Sigmoid colon (tissue), 3 donors: ENCODE results near the gene RHBDD3.

Source experiments
- POLR2A ChIP-seq, 2 donors: fragments of 450-650 bp; IDR thresholded peaks; one replicate each; pipeline ENCODE4 v1.6.1; 2016; ENCODE audit warnings: antibody characterized with exemption in 2 of 2, mild to moderate bottlenecking in 2 of 2, moderate library complexity in 2 of 2
- TF ChIP-seq, protein P1 (sequence below), 4 experiments: fragments of 450-650 bp in 3 of 4; fragments of 200-600 bp in 1 of 4; IDR thresholded peaks; one replicate each; pipeline ENCODE4 v1.5.1; 2016 to 2019; ENCODE audit warnings: antibody characterized with exemption in 4 of 4, mild to moderate bottlenecking in 3 of 4, moderate library complexity in 2 of 4

GRCh38 chr22:29310065-29310862 is 42.5 kb upstream of the RHBDD3 start:
- TF ChIP-seq, protein P1, sequence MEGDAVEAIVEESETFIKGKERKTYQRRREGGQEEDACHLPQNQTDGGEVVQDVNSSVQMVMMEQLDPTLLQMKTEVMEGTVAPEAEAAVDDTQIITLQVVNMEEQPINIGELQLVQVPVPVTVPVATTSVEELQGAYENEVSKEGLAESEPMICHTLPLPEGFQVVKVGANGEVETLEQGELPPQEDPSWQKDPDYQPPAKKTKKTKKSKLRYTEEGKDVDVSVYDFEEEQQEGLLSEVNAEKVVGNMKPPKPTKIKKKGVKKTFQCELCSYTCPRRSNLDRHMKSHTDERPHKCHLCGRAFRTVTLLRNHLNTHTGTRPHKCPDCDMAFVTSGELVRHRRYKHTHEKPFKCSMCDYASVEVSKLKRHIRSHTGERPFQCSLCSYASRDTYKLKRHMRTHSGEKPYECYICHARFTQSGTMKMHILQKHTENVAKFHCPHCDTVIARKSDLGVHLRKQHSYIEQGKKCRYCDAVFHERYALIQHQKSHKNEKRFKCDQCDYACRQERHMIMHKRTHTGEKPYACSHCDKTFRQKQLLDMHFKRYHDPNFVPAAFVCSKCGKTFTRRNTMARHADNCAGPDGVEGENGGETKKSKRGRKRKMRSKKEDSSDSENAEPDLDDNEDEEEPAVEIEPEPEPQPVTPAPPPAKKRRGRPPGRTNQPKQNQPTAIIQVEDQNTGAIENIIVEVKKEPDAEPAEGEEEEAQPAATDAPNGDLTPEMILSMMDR (IDR thresholded peaks at IDR 0.05), result no peak
- TF ChIP-seq POLR2A (IDR thresholded peaks at IDR 0.05), result no peak
